ENCODE results near the gene ADAMTS15.
A peak's percentile ranks its signal among the peaks of the same experiment; 100 is the strongest.

The ADAMTS15 gene

DNA sequence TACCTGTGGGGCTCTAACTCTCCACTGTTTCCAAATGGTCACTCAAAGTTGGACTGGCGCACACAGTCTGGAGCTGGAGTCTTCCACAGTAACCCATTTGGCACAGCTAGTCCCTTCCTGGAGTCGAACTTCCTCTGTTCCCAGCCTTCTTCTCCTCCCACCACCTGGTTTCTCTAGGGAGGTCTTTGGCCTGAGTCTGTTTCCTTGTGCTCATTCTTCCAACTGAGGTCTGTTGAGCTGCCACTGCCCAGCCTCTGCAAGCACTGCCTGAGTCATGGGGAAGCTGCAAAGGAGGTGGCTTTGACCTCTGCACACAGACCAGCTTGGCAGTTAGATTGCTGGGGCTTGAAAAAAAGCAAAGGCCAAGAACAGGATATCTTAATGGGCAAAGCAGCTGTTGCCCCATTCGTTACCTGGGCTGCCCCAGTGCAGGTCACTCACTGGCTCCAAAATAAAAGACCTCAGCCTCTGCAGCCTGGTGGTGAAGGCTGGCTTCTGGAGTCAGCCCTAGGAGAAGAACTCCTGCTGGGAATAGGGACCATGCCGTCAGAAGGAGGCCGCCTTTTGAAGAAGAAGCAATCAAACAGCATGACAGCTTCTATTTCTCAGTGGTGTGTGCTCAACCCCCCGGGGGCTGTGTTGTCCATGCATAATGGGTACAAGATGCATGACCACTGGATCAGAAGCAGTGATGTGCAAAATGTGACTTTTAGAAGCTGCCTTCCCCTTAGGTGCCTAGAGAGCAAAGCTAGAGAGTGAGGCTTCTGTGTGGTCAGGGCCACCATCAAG lies 3.0 kb downstream of the ADAMTS15 start:
- in situ Hi-C loops (cut with HindIII; ENCODE audit: low pct_ligation_motif_present, low pct_unique_long_range_greater_than_20kb, low sequenced_read_pairs) = no loop called here
- DNase-seq = peak; percentile 41

DNA sequence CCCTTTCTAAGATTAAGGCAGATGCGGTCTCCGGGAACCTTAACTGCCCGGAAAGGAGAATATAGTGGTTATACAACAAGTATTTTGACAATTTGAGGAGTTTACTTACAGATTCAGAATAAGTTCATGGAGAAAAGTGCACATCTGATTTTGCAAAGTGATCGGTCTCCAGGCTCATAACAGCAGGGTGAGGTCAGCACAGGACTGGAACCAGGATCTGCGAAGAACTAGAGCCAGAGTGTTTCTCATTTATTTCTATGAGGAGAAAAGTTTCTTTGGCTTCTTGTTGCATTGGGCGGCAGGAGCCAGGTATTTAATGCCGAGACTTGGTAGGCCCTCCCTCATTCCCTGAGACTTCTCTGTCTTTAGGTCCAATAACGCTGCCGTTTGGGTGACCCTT lies 3.7 kb downstream of the ADAMTS15 start:
- no peak for DNase-seq
- in situ Hi-C loops (cut with HindIII; ENCODE audit: low pct_ligation_motif_present, low pct_unique_long_range_greater_than_20kb, low sequenced_read_pairs) = no loop called here

DNA sequence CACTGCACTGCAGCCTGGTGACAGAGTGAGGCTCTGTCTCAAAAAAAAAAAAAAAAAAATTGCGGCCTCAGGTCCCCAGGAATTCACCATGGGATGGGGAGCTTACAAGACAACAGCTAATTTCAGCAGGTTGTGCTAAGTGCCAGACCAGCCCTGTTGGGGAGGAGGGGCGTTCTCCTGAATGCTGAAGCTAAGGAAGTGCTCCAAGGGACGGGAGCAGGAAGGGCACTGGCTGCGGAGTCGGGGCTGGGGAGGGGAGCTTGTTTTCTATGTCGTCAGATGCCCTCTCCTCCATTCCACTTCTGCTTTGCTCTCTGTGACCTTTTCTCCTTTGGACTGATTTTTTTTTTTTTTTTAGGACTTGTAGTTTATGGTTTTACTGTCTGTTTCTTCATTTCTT lies 4.5 kb downstream of the ADAMTS15 start:
- in situ Hi-C loops (cut with HindIII; ENCODE audit: low pct_ligation_motif_present, low pct_unique_long_range_greater_than_20kb, low sequenced_read_pairs) = no loop called here
- no peak for DNase-seq

DNA sequence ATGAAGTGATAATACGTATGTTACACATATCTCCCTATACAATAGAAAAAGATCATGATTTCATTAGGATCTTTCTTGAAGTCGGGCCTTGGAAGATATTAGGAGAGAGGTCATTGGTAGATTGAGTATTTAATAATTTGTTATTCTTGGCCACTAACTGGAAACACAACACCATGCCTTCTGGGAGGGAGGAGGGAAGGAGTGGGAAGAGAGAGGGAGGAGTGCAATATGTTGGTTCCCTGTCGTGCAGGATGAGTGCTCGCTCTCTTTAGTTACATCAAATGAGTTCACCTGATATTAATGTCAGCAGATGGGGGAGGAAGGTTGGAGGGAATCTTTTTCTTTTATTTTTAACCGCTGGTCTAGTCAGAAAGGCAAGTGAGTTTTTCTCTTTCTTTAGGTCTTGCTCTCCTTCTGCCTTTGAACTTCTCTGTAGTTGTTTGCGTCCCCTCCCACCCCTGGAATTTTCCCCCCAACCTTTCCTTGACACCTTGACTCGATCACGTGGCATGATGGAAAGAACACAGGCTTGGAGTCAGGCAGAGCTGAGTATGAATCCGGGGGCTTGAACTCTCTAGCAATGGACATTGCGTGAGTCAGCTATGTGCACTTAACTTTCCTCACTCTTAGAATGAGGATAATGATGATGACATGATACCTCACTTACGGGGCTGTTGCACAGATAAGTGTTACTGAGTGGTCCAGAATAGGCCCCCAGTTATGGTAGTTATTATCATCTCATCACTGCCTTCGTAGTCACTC lies 6.2 kb downstream of the ADAMTS15 start:
- no peak for DNase-seq
- in situ Hi-C loops (cut with HindIII; ENCODE audit: low pct_ligation_motif_present, low pct_unique_long_range_greater_than_20kb, low sequenced_read_pairs) = no loop called here

DNA sequence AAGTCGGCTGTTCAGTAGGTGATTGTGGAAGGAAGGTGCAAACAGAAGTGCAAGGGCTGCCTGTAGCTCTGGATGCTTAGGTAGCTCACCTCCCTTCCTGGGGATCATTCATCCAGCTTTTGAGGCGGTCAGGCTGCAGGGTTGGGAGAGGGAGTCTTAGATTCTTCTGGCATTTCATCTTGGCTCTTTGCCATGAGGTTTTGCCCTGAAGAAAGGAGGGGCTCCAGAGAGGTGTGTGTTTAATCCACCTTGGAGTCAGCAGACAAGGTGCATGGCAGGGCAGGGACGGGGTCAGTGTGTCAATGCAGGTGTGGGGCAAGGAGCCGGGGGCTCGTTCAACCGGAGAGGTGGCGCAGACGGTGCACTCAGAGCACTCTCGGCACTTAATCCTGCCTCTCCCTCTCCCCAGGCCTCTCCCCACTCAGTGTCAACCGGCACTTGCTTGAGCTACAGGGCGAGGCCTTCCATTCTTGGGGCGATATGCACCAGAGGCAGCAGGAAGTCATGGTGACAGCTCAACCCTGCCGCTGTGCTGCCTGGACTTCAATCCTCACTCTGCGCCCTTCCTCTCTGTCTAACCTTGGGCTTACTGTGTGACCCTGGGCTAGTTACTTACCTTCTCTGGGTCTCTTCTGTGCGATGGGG lies 7.2 kb downstream of the ADAMTS15 start:
- no peak for DNase-seq
- in situ Hi-C loops (cut with HindIII; ENCODE audit: low pct_ligation_motif_present, low pct_unique_long_range_greater_than_20kb, low sequenced_read_pairs) = no loop called here

DNA sequence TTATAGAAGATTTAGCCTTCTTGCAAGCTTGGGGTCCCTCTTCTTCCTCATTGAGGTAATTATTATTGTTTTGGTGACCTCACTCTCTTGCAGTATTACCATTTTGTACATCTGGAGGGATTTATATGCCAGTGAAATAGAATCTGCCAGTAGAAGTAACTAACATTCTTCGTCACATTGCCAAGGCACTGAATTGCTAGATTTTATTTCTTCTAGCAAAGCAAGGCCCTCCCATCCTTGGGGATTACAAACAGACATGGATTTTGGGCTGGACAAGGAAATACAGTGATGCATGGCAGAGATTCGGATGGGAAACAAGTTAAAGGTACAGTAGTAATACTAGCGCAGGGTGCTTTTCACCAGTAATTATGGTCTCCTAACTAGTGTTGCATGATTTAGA lies 7.8 kb downstream of the ADAMTS15 start:
- no peak for DNase-seq
- in situ Hi-C loops (cut with HindIII; ENCODE audit: low pct_ligation_motif_present, low pct_unique_long_range_greater_than_20kb, low sequenced_read_pairs) = no loop called here

DNA sequence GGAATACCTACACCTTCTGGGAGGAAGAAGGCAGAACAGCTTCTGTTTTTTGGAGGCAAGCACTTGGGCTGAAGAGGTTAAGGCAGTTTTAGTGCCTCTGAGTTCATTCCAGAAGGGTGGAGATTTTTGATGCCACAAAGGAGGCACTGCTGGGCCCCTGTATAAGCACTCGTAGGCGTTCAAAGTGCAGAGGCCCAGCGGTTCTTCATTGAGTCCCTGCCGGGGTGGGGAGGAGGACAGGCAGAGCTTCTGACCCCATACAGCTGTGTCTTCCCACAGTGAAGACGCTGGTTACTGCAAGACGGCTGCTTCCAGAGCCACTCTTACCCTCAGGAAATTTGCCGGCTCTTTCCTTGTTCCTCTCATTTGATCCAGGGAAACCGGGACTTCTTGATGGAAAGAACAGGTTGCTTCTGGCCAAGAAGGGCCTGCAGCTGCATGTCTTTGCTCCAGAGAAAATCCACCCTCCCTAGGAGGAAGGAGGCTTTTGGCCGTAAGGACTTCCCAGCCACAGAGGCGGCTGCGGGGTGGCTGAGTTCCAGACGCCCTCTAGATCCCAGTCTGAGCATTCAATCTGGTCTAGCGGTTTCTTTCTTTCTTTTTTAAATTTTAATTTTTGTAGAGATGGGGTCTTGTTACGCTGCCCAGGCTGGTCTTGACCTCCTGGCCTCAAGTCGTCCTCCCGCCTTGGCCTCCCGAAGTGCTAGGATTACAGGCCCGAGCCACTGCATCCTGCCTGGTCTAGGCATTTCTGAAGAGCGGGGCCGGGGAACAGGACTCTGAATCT lies 9.4 kb downstream of the ADAMTS15 start:
- in situ Hi-C loops (cut with HindIII; ENCODE audit: low pct_ligation_motif_present, low pct_unique_long_range_greater_than_20kb, low sequenced_read_pairs) = no loop called here
- DNase-seq = no peak

DNA sequence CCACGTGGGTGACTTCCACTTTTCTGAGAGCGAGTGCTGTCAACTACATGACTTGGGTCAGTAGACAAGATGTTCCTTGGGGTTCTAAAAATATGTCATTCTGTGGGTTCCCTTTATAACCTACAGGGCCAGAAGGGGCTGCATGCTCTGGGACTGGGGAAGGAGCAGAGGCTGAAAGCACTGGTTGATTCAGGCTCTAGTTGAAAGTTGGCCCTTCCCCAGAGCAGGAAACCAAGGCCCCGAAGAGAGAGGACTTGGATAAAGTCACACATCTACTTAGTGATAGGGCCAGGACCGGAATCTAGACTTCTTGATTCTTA lies 9.9 kb downstream of the ADAMTS15 start:
- no peak for DNase-seq
- in situ Hi-C loops (cut with HindIII; ENCODE audit: low pct_ligation_motif_present, low pct_unique_long_range_greater_than_20kb, low sequenced_read_pairs) = no loop called here

DNA sequence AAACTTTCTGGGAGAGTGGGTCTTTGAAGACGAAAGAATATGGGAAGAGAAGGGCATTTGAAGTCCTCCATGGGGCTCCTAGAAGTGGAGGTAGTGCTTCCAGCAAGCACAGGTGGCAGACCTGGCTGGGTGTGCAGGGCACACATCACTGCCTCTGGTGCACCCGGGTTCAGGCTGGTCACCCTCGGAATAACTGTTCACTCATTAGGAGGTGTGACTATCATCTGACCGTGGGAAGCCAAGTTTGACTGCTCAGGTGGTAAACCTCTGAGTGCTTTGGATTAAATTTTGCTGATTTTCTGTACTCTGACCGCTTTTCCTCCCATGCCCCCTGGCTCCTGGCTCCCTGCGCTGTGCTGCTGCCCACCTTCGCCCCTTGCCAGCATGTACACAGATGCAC lies 11.1 kb downstream of the ADAMTS15 start:
- in situ Hi-C loops (cut with HindIII; ENCODE audit: low pct_ligation_motif_present, low pct_unique_long_range_greater_than_20kb, low sequenced_read_pairs) = no loop called here
- no peak for DNase-seq

DNA sequence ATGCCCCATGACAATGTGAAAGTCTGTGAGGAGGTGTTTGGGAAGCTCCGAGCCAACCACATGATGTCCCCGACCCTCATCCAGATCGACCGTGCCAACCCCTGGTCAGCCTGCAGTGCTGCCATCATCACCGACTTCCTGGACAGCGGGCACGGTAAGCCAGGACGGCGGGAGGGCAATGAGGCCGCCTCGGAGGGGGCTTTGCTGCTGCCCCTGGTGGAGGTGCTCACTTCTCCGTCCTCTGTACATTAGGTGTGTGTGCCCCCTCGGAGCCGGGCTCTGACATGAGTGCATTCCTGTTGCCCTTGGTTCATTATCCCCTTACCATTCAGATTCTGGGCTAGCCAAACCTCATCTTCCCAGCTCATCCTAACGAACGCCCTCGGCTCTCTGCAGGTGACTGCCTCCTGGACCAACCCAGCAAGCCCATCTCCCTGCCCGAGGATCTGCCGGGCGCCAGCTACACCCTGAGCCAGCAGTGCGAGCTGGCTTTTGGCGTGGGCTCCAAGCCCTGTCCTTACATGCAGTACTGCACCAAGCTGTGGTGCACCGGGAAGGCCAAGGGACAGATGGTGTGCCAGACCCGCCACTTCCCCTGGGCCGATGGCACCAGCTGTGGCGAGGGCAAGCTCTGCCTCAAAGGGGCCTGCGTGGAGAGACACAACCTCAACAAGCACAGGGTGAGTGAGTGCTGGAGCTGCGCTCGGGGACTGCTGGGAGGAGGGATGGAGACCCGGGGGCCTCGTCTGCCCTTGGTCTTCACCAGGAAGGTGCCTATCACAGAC lies 13.8 kb downstream of the ADAMTS15 start:
- no peak for DNase-seq
- in situ Hi-C loops (cut with HindIII; ENCODE audit: low pct_ligation_motif_present, low pct_unique_long_range_greater_than_20kb, low sequenced_read_pairs) = no loop called here

DNA sequence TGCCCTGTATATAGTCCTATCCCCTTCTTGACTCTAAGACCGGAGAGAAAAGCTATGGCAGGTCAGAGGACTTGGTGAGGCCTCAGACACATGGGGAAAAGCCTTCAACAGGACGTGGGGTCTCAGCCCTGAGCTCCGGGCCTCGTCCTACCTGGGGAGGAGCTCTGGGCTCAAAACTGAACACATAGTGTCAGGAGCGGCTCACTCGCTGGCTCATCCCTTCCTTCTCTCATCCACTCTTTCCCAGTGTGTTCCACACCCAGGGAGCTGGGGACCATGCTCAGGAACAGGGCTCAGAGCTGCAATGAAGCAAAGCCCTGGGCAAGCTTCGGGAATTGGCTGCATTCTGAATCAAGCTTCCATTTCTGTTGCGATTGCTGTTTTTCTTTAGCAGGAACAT lies 14.5 kb downstream of the ADAMTS15 start:
- no peak for DNase-seq

DNA sequence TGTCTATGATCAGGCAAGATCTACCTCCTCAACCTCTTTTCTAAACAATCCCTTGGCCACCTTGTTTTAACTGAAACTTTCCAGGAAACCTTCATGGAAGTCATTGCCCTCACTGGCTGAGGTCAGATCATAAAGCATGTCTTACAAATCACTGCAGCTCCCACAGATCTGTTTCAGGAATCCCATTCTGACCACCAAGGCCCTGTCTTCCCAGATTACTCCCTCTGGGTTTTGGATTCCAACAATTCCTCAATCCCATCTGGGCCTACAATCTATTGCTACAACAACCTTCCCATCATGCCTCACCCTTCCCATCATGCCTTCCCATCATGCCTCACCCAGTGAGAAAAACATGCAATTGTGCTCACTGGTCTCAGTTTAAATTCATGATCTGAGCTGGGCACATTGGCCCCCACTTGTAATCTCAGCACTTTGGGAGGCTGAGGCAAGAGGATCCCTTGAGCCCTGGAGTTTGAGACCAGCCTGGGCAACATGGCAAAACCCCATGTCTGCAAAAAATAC lies 15.9 kb downstream of the ADAMTS15 start:
- in situ Hi-C loops (cut with HindIII; ENCODE audit: low pct_ligation_motif_present, low pct_unique_long_range_greater_than_20kb, low sequenced_read_pairs) = no loop called here
- no peak for DNase-seq

More for the DNA sequence above, 14.5 kb downstream of the ADAMTS15 start:
- in situ Hi-C loops (cut with HindIII; ENCODE audit: low pct_ligation_motif_present, low pct_unique_long_range_greater_than_20kb, low sequenced_read_pairs) = no loop called here

DNA sequence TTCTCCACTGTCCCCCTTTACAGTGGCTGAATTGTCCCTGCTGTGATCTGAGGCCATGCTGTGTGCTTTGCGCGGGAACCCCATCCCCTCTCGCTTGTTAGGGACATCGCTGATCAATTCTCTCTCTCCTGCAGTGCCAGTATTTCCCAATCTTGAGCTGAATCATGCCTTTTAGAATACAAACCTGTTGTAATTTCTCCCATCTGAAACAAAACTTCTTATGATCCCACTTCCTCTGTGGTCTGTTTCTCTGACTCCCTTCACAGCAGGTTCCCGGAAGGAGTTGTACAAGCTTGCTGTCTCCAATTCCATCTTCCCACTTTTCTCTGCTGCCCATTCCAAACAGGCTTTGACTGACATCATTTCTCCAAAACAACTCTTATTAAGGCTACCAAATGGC lies 16.8 kb downstream of the ADAMTS15 start:
- in situ Hi-C loops (cut with HindIII; ENCODE audit: low pct_ligation_motif_present, low pct_unique_long_range_greater_than_20kb, low sequenced_read_pairs) = no loop called here
- DNase-seq = no peak

DNA sequence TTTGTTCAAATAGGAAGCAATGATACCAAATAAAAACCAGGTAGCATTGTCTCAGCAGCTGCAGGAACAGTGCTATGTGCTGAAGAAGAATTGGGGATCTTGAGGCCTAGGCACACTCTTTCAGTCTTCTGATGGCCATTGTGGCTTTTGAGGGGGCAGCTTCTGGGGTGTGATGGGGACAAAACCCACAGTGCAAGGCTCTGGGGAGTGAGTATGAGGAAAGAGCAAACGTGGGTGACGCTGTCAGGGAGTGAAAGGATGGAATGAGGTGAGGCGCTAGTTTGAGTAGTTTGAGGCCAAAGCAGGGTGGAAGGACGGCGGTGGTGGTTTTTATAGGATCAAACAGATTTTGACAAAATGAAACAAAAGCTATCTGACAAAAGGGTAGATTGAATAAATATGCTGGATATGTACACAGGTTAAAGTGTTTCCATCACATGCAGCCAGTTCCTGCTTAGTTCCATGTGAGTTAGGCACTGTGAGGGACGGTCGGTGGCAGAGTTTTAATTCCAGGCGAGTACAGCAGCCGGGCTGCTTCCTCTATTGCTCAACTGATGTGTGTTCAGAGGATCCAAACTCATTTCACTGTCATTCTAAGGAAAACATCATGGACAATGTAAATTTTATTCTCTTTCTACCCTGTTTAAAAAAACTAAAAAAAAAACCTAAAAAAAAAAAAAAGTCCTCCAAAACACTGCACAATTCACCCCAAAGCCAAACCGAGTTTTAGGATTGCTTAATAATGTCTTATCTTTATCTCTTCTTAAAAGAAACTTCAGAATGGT lies 18.9 kb downstream of the ADAMTS15 start:
- in situ Hi-C loops (cut with HindIII; ENCODE audit: low pct_ligation_motif_present, low pct_unique_long_range_greater_than_20kb, low sequenced_read_pairs) = no loop called here
- DNase-seq = no peak

DNA sequence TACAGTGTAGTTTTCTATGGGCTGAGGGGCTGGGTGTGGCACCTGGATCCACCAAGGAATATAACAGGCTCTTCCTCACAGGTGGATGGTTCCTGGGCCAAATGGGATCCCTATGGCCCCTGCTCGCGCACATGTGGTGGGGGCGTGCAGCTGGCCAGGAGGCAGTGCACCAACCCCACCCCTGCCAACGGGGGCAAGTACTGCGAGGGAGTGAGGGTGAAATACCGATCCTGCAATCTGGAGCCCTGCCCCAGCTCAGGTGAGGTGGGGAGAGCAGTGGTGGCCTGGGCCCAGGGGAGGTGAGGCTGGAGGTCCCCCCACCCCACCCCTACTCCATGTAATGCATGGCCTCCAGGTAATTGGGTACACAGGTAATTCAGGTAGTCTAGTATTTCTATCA lies 20.7 kb downstream of the ADAMTS15 start:
- in situ Hi-C loops (cut with HindIII; ENCODE audit: low pct_ligation_motif_present, low pct_unique_long_range_greater_than_20kb, low sequenced_read_pairs) = no loop called here

DNA sequence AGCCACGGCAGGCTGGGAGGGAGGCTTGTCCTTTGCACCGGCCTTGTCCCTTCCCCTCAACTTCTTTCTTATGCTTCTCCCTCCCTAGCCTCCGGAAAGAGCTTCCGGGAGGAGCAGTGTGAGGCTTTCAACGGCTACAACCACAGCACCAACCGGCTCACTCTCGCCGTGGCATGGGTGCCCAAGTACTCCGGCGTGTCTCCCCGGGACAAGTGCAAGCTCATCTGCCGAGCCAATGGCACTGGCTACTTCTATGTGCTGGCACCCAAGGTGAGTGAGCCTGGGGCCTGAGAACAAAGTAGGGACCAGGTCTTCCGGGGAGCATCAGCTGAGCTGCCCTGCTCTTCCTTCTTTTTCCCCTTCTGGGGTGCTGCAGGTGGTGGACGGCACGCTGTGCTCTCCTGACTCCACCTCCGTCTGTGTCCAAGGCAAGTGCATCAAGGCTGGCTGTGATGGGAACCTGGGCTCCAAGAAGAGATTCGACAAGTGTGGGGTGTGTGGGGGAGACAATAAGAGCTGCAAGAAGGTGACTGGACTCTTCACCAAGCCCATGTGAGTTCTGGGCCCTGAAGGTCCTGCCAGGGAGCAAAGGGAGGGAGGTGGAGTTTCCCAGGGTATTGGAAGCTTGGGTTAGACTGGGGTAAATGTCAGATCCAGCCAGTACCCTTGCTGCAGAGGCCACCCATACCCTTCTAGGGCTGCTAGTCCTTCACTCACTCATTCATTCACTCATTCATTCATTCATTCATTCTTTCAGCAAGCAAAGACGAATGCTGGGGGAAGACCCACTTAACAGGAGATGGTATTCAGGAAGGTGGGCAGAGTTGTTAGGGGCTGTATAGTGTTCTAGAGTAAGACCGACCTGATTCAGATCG lies 22.6 kb downstream of the ADAMTS15 start:
- in situ Hi-C loops (cut with HindIII; ENCODE audit: low pct_ligation_motif_present, low pct_unique_long_range_greater_than_20kb, low sequenced_read_pairs) = no loop called here
- no peak for DNase-seq

More for the DNA sequence above, 20.7 kb downstream of the ADAMTS15 start:
- DNase-seq = no peak
